DND-41 (cell line): ENCODE measurements around the gene CTTN.

Source experiments
- CTCF ChIP-seq: IDR thresholded peaks from 2 replicates; pipeline ENCODE4 v1.5.1; 2012; ENCODE audit warnings: borderline replicate concordance, low read length, moderate library complexity, mild to moderate bottlenecking; ENCODE audit not compliant: poor library complexity, severe bottlenecking; ENCODE audit errors: extremely low read depth
- EZH2 ChIP-seq: IDR thresholded peaks from 3 replicates; pipeline ENCODE4 v1.6.1; 2012; ENCODE audit warnings: borderline replicate concordance, low read depth, mild to moderate bottlenecking, moderate library complexity, low read length, inconsistent platforms; ENCODE audit not compliant: severe bottlenecking

GRCh38 chr11:70400643-70401042, 2.3 kb downstream of the CTTN start:
- no peak for TF ChIP-seq CTCF
- no peak for TF ChIP-seq EZH2
